ENCODE results near the gene USF1. TPM values are rescaled to one million over a fixed set of nuclear protein-coding genes. Genes with fewer than 3 reads are reported as not detected.

USF1 gene
- total and polyA plus RNA-seq, 2 experiments from 2014 or later = 11.9 to 85.1 TPM

GRCh38 chr1:161047436-161048420 is 2.0 kb upstream of the USF1 start:
- Histone ChIP-seq H3K9me3 (ENCODE audit: low read depth) (peaks cover 7% of the 10 kb centered on the region), H3K27ac (no peak overlapping the region), H3K9me2 (replicated peaks; ENCODE audit: insufficient read depth) (no peaks in the 10 kb centered on the region), H3K4me2 (no peak overlapping the region), H4K20me1 (ENCODE audit: insufficient read depth, poor library complexity, severe bottlenecking) (no peaks in the 10 kb centered on the region), H3K4me3 (no peak overlapping the region), H3K79me2 (peaks cover 21% of the 10 kb centered on the region), H3K4me1 (ENCODE audit: insufficient read depth) (peaks cover 10% of the 10 kb centered on the region), H3K36me3 (replicated peaks; ENCODE audit: insufficient read depth, low read depth) (no peaks in the 10 kb centered on the region), H2AFZ (no peak overlapping the region), H3K27me3 (no peaks in the 10 kb centered on the region)
- 94% methylated on average over 18 of the region's 18 CpGs for WGBS (ENCODE audit: low lambda C conversion rate, missing lambda C conversion rate)
- no peak for TF ChIP-seq EZH2 (IDR thresholded peaks at IDR 0.05; ENCODE audit: borderline replicate concordance)
- no peak for DNase-seq (ENCODE audit: low spot score)

- H3K4me1 ChIP-seq (ENCODE audit: insufficient read depth) = peaks cover 10% of the 10 kb centered on the region
- WGBS (ENCODE audit: low lambda C conversion rate, missing lambda C conversion rate) = 84% methylated on average over 2 of the region's 2 CpGs
- peaks cover 25% of the 10 kb centered on the region for H3K79me2 ChIP-seq
- no peaks in the 10 kb centered on the region for H4K20me1 ChIP-seq (ENCODE audit: insufficient read depth, poor library complexity, severe bottlenecking)
- peaks cover 7% of the 10 kb centered on the region for H3K9me3 ChIP-seq (ENCODE audit: low read depth)
- H2AFZ ChIP-seq = peak overlapping the region; percentile 15
- H3K36me3 ChIP-seq (replicated peaks; ENCODE audit: insufficient read depth, low read depth) = no peaks in the 10 kb centered on the region
- peak overlapping the region; percentile 78 for H3K4me2 ChIP-seq
- peak overlapping the region; percentile 95 for H3K27ac ChIP-seq
- DNase-seq (ENCODE audit: low spot score) = no peak
- H3K4me3 ChIP-seq = peak overlapping the region; percentile 37
- no peaks in the 10 kb centered on the region for H3K27me3 ChIP-seq
- TF ChIP-seq EZH2phosphoT487 (IDR thresholded peaks at IDR 0.05; ENCODE audit: low read depth, severe bottlenecking, unreplicated experiment) = no peak
- TF ChIP-seq EZH2 (IDR thresholded peaks at IDR 0.05; ENCODE audit: borderline replicate concordance) = no peak
- no peak for TF ChIP-seq CTCF (IDR thresholded peaks at IDR 0.05; ENCODE audit: poor library complexity)
- no peaks in the 10 kb centered on the region for H3K9me2 ChIP-seq (replicated peaks; ENCODE audit: insufficient read depth)
Observed at GRCh38 chr1:161046605-161047228, 940 bp upstream of the USF1 start.

- Histone ChIP-seq H3K4me3 (peak overlapping the region; percentile 49), H3K79me2 (peaks cover 25% of the 10 kb centered on the region), H2AFZ (peak overlapping the region; percentile 10), H3K27ac (peak overlapping the region; percentile 95), H3K4me2 (peak overlapping the region; percentile 88), H3K36me3 (replicated peaks; ENCODE audit: insufficient read depth, low read depth) (no peaks in the 10 kb centered on the region), H3K9me3 (ENCODE audit: low read depth) (peaks cover 7% of the 10 kb centered on the region), H3K4me1 (ENCODE audit: insufficient read depth) (peaks cover 10% of the 10 kb centered on the region), H3K9me2 (replicated peaks; ENCODE audit: insufficient read depth) (no peaks in the 10 kb centered on the region), H4K20me1 (ENCODE audit: insufficient read depth, poor library complexity, severe bottlenecking) (no peaks in the 10 kb centered on the region), H3K27me3 (no peaks in the 10 kb centered on the region)
- WGBS (ENCODE audit: low lambda C conversion rate, missing lambda C conversion rate) = 2% methylated on average over 47 of the region's 48 CpGs
- no peak for TF ChIP-seq EZH2phosphoT487 (IDR thresholded peaks at IDR 0.05; ENCODE audit: low read depth, severe bottlenecking, unreplicated experiment)
- no peak for TF ChIP-seq CTCF (IDR thresholded peaks at IDR 0.05; ENCODE audit: poor library complexity)
- TF ChIP-seq EZH2 (IDR thresholded peaks at IDR 0.05; ENCODE audit: borderline replicate concordance) = no peak
- peak; percentile 72 for DNase-seq (ENCODE audit: low spot score)
Observed at GRCh38 chr1:161044908-161045735, 655 bp downstream of the USF1 start.

Data from hepatocyte (in vitro differentiated cells).